HG02884 (cell line): Measurements from ENCODE around the gene NRN1L.

ENCODE experiments used
- ATAC-seq: cut with Tn5 transposase; IDR thresholded peaks from one replicate; pipeline ENCODE4 v1.9.1; 2021; ENCODE audit warnings: mild to moderate bottlenecking, moderate library complexity; ENCODE audit not compliant: unreplicated experiment

NRN1L gene

DNA sequence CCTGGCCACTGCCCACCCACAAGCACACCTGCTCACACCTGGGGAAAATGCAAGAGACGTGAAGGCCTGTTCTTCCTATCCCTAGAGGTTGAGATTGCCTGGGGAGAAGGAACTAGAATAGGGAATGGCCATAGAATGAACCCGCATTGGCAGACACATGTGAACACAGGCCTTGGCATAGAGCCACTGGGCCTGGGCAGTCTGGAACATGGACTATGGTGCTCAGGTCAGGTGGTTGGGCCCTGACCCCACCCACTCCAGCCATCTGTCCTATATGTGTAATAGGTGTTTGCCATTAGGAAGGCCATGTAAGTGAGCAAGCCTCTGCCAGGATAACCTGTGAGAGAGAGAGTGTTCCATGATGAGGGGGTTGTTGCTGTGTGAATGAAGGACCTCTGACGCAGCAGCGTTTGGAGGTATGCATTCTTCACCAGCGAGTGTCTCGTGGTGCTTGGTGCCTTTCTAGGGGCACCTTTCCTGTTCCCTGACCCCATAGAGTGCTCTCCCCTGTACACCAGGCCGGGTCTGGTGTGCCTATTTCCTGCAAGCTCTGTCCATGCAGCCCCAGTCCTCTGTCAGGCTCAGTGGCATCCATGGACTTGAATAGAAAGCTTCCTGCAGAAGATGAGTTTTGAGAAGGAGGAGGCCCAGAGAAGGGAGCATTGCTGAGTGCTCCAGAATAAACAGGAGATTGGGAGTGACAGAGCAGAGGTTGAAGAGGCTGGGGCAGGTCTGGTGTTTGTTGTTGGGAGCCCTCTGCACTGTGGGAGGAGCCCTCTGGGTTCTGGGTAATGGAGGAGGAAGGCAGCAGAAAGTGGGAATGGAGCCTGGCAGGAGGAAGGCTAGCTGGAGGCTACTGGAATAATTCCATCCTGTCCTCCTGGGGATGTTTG is 31.4 kb downstream of the NRN1L start:
- ATAC-seq = no peak

DNA sequence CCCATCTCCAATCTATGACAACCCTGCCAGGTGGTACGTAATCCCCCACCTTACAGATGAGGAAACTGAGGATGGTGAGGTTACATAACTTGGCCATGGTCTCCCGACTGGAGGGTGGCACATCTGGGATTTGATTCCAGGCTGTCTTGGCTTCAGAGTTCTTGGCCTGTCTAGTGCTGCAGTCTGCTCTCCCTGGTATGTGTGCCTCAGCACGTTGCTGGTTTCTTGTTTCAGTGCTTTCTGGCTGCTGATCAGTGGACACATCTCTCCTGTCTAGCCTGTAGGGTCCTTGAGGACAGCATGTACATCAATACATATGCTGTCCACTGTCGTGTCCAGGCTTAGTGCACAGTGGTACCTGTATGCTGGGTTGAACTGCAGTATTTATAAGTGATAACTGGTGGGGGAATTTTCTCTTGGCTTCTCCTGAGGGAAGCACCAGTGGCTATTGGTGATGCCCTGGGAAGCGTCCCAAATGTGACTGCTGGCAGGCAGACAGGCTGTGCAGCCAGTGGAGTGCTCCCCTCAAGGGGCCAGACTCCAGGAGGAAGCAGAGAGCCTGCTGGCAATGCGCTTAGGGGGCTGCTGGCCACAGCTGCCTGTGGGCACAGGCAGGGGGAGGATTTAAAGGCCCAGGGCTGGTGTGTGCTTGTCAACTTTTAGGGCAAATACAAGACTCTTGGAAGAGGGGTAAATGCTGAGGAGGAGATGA is 32.6 kb downstream of the NRN1L start:
- no peak for ATAC-seq

DNA sequence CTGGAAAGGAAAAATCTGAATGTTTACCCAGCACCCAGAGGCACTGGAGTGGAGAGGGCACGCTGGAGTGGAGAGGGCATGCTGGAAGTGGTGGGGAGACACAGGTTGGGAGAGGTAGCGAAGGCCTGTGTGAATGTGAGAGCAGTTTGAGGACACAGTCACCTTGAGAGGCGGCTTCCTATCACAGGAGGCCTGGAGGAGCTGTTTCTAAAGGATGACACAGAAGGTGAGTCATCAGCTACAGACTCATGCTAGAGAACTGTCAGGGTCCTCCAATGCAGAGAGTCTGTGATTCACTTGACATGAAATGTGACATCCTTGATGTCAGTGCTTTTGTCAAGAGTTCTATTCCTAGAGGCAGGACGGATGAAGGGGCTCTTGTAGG is 33.2 kb downstream of the NRN1L start:
- no peak for ATAC-seq

DNA sequence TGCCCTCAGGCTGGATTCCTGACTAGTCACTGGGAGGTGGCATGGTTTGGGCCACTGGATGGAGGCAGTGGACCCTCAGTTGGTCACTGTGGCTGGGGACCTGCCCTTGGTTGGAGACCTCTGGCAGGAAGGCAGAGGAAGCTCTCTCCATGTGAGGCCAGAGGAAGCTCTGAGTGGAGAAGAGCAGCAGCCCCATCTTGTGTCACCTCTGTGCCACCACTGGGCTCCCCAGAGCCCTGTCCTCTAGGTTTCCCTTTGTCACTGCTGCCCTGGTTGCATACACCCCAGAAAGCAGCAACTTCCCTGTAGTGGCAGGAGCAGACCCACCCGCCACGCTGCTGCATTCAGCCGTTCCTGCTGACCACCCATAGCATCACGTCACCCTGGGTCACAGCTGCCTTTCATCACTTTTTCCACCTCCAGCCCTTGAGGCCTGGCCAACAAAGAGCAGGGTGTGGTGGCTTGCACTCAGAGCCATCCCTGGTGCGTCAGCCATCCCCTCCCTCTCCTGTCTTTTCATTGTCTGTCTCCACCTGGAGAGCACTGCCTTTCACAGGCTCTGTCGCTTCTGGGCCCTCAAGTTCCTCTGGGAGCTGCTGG is 35.0 kb downstream of the NRN1L start:
- ATAC-seq = no peak

DNA sequence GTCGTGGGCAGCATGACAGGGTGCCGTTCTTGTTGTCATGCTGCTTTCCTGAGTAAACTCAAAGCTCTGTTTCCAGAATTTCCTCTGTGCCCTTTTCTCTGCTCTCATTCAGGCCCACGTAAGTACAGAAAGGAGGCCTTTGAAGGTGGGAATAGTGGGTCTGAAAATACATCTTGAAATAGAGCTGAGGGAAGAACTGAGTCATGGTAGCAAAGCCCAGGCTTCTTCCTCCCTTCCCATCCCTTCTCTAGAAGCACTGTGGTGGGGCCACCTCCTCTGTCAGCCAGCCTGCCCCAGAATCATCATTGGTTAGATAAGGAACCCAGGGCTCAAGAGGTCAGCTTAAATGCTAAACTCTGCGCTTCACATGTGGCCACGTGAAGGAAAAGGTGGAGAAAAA is 37.5 kb downstream of the NRN1L start:
- no peak for ATAC-seq

DNA sequence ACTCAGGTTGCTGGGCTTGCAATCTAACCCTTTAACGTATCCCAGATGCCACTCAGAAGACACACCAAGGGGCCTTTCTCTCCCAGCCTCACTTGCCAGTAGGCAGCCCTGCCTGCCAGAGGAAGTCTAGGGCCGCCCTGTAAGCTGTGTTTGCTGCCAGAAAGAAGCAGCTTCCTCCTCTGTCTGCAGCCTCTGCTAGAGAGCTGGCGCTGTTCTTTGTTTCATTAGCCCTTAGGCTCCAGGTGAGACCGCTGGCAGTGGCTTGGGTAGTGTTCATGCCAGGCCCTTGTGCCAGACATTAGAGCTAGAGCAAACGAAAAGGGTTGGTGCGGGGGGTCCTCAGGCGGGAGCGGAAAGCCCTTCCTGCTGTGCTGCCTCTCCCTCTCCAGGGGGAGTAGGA is 38.1 kb downstream of the NRN1L start:
- no peak for ATAC-seq

DNA sequence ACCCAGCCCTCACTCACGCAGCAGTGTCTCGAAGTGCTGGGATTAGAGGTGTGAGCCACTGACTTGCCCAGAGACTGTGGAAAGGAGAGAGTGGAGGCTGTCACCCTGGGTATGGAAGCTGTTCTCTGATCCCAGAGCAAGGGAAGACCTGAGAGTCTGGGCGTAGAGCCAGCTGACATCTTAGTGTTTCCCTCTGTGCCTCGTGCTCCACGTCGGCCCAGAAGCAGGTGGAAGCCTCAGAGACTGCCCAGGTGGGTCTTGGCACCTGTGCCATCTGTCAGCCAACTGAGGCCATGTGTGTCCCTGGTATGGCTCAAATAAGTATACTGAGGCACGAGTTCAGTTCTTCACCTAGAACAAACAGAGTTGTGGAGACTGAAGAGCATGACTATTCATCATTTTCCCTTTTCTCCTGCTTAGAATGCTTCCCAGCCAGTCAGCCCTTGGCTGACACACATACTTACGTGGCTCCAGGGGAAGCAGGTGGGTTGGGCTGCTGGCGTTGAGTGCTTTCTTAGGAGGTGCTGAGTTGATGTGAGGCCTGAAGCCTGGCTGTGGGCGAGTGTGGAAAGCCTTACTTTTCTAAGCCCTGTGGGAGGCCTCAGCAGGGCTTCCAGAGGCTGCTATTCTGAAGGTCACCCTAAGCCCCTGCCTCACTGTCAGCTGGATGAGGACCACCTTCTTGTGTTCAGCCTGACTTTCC is 38.9 kb downstream of the NRN1L start:
- ATAC-seq = no peak

DNA sequence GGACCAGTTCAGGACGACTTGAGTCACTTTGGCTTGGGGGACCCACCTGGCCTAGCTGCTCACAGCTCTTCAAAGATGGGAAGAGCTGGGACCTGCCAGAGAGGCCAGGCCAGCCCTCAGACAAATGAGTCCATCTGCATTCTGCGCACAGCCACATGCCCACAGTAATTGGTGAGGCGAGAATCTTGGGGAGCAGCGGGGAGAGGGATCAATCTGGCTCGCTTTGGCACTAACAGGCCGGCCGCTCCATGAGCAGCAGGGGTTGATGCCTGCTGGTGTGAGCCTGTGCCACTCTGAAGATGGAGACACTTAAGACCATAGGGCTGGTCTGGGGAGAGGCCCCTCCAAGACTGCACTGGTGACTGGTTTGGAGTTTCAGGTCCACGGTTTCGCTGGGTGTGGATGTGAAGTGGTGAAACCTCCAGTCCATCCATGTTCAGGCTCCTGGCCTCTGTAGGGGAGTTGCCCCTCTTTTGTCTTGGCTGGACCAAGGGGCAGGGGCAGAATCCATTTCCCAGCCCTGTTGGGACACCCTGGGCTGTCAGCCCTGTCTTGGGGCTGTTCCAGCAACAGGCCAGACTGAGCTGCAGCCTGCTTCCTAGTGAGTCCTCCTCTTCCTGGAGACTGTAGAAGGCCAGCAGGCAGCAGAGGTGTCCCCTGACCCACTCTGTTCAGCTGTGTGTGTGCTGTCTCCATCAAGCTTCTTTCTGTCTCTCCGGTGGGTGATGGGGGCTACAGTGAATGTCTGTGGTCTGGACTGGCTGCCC is 39.6 kb downstream of the NRN1L start:
- ATAC-seq = no peak

DNA sequence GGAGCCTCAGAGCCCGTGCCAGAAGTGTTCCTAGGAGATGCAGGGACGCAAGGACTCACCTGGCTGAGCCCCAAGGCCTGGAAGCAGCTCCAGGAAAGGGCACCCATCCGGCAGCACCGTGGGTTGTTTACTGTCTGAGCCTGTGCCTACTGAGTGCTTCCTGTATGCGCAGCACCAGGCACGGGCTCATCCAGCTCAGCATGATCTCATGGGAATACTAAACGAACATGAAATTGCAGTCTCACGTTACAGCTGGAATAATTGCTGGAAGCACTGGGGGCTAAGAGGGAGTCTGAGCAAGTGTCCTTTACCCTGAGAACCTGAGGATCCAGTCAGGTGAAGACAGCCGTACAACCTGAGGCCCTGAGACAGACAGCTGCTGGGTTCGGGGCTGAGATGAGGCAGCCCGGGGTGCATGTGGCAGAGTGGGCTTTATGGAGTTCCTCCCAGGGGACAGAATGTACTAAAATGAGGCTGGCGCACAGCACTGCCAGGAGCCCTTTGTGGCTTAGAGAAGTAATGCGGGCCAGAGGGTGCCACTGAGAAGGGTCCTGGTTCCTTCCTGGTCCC is 41.6 kb downstream of the NRN1L start:
- no peak for ATAC-seq

DNA sequence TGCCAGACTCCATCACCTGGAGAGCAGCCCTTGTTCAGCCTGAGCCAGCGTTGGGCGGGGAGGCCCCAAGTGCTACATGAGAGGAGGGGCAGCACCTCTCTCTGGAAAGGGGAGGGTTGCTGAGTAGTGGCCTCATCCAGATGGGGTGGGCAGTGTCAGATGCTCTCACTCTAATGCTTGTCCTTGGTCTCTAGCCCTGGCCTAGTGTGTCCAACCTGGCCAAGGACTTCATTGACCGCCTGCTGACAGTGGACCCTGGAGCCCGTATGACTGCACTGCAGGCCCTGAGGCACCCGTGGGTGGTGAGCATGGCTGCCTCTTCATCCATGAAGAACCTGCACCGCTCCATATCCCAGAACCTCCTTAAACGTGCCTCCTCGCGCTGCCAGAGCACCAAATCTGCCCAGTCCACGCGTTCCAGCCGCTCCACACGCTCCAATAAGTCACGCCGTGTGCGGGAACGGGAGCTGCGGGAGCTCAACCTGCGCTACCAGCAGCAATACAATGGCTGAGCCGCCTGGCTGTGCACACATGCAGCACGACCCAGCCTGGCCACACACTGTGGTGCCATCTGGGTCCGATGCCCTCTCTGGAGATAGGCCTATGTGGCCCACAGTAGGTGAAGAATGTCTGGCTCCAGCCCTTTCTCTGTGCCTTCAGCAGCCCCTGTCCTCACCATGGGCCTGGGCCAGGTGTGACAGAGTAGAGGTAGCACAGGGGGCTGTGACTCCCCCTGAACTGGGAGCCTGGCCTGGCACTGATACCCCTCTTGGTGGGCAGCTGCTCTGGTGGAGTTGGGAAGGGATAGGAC is 42.7 kb downstream of the NRN1L start:
- ATAC-seq = no peak

DNA sequence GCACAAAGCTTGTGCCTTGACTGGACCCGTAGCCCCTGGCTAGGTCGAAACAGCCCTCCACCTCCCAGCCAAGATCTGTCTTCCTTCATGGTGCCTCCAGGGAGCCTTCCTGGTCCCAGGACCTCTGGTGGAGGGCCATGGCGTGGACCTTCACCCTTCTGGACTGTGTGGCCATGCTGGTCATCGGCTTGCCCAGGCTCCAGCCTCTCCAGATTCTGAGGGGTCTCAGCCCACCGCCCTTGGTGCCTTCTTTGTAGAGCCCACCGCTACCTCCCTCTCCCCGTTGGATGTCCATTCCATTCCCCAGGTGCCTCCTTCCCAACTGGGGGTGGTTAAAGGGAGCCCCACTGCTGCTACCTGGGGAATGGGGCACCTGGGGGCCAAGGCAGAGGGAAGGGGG is 43.5 kb downstream of the NRN1L start:
- ATAC-seq = no peak

DNA sequence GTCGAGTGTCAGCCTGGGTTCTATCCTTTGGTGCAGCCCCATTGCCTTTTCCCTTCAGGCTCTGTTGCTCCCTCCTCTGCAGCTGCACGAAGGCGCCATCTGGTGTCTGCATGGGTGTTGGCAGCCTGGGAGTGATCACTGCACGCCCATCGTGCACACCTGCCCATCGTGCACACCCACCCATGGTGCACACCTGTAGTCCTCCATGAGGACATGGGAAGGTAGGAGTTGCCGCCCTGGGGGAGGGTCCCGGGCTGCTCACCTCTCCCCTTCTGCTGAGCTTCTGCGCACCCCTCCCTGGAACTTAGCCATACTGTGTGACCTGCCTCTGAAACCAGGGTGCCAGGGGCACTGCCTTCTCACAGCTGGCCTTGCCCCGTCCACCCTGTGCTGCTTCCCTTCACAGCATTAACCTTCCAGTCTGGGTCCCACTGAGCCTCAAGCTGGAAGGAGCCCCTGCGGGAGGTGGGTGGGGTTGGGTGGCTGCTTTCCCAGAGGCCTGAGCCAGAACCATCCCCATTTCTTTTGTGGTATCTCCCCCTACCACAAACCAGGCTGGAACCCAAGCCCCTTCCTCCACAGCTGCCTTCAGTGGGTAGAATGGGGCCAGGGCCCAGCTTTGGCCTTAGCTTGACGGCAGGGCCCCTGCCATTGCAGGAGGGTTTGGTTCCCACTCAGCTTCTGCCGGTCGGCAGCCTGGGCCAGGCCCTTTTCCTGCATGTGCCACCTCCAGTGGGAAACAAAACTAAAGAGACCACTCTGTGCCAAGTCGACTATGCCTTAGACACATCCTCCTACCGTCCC is 44.1 kb downstream of the NRN1L start:
- no peak for ATAC-seq

DNA sequence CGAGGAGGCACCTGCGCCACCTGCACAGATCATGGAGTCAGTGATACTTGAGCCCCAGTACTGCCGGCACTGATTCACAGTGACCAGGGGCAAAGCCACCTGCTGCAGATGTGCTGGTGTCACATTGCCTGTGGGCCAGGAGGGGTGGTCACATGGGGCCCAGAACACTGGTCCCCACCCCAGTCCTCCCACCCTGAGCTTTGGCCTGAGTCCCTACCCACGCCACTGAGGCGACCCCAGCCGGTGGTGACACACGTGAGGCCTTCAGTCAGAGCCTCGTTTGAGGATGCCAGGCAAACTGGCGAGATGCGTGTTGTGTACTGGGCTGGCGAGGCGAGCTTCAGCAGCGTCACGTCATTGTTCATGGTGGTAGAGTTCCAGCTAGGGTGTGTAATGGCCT is 45.5 kb downstream of the NRN1L start:
- no peak for ATAC-seq

DNA sequence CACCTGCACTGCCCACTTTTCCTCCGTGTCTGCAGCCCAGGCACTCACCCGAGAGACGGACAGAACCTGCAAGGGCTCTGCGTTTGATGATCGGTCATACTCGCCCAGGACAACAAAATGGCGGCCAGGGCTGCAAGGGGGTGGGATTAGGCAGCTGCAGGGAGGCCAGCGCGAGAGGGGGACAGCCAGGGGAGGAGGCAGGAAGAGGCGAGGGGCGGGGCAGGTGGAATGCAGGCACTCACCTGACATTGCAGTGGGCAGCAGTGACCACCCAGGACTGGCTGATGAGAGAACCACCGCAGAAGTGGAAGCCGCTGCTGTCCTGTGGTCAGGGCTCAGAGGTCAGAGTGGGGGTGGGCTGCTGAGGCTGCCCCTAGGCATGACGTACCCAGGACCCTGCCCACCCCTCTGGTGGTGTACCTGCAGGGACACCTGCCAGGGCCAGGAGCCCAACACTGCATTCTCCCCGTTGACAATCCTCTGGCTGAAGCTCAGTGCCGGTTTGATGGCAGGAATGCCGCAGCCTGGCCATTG is 46.1 kb downstream of the NRN1L start:
- no peak for ATAC-seq

DNA sequence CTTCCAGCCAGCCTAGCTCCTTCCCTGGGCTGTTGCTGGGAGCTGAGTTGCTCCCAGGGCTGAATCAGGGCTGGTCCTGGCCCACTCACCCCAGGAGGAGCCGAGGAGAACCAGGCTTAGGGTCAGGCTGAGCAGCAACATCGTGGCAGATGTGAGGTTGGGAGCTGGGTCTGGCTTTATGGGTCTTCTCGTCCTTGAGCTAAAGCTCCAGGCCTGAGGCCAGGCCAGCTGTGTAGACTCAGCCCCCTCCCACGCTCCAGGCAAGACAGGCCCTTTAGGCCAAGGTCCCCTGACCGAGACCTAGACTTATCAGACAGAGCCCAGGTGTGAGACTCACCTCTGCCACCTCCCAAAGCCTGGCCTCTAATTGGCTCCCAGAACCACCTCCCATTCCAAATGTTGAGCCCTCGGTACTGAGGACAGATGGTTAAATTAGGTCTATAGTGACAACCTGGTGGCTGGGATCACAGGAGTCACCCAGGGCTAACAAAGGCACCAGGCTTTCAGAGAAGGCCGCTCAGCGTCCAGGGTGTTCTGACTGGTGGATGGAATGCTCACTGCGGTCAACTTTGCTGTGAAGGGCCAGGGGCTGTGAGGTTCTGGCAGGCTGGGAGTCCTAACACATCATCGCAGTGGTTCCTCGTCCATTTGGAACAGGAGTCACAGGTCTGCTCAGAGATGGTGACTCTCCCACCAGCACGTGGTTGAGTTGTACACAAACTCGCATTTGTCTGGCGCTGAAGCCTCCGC is 47.2 kb downstream of the NRN1L start, which contains the start of gene CTRL:
Gene CTRL (minus strand): TSS at position 151 of the 750 bp plus-strand sequence. CDS start 10 bp downstream, at position 141.
- ATAC-seq = no peak

DNA sequence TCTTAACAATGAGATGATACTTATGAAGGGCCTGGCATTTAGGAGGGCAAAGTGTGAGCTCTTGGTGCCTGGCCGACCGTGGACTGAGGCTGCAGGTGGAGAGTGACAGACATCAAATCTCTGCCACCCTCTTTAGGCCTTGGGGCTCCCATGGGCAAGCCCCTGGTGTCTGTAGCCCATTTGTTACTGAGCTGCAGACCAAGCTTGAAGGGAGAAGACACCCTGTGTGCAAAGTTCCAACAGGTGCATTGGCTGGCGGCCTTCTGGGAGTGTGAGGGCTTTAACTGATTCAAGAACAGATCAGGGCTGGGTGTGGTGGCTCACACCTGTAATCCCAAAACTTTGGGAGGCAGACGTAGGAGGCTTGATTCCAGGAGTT is 47.8 kb downstream of the NRN1L start:
- no peak for ATAC-seq

DNA sequence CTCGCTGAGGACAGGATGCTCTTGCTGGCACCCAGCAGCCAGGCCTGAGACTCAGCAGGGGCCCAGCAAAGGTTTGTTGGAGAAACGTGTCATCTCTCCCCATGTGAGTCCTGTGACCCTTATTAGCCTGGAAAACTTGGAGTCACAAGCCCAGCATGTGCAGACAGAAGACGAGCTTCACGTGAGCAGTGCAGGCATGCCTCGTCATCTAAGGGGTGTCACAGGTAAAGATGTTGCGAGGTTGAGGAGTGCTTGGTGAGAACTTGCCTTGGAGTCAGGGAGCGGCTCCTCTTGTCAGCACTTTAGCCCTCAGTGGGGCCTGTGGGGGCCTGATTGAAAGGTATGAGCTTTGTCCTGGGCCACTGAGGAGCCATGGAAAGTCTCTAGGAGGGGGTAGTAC is 49.1 kb downstream of the NRN1L start:
- no peak for ATAC-seq
